OCI-LY1 (cell line): ENCODE data around the gene TMEM132C.

ENCODE experiments used
- H2AFZ ChIP-seq: fragments of 200-600 bp; sonication (generic), shearing (Covaris generic); 2 replicates; pipeline ENCODE4 v1.6.0; 2014; ENCODE audit warnings: antibody characterized with exemption, mild to moderate bottlenecking, low read length
- H3F3A ChIP-seq: fragments of 200-600 bp; sonication (generic), shearing (Covaris generic); 2 replicates; pipeline ENCODE4 v1.6.0; 2014; ENCODE audit warnings: mild to moderate bottlenecking, antibody characterized with exemption, low read length, moderate library complexity; ENCODE audit not compliant: insufficient read depth
- H3K27ac ChIP-seq: fragments of 200-600 bp; sonication (generic); 2 replicates; pipeline ENCODE4 v1.5.1; 2014; ENCODE audit warnings: low read length, mixed run types, mild to moderate bottlenecking, low read depth; ENCODE audit not compliant: poor library complexity, severe bottlenecking
- H3K27me3 ChIP-seq: fragments of 200-600 bp; sonication (generic); 2 replicates; pipeline ENCODE4 v1.6.0; 2014; ENCODE audit warnings: antibody characterized with exemption, mild to moderate bottlenecking, low read length, moderate library complexity; ENCODE audit not compliant: insufficient read depth
- H3K36me3 ChIP-seq: fragments of 200-600 bp; sonication (generic); 2 replicates; pipeline ENCODE4 v1.6.1; 2014; ENCODE audit warnings: mild to moderate bottlenecking, antibody characterized with exemption, low read length, moderate library complexity, mixed read lengths; ENCODE audit not compliant: insufficient read depth
- H3K4me1 ChIP-seq: fragments of 200-600 bp; sonication (generic); 2 replicates; pipeline ENCODE4 v1.5.1; 2014; ENCODE audit warnings: mild to moderate bottlenecking, low read length, moderate library complexity; ENCODE audit not compliant: insufficient read depth, severe bottlenecking
- H3K4me2 ChIP-seq: fragments of 200-600 bp; sonication (generic), shearing (Covaris generic); 2 replicates; pipeline ENCODE4 v1.6.1; 2014; ENCODE audit warnings: low read length
- H3K4me3 ChIP-seq: fragments of 200-600 bp; sonication (generic); 2 replicates; pipeline ENCODE4 v1.5.1; 2014; ENCODE audit warnings: low read length, low read depth, mild to moderate bottlenecking, mixed read lengths; ENCODE audit not compliant: poor library complexity, severe bottlenecking
- H3K79me2 ChIP-seq: fragments of 200-600 bp; shearing (Covaris generic); 2 replicates; pipeline ENCODE4 v1.6.1; 2016; ENCODE audit warnings: mixed run types, low read length, mixed read lengths; ENCODE audit not compliant: insufficient read depth
- H3K9ac ChIP-seq: fragments of 200-600 bp; sonication (generic), shearing (Covaris generic); 2 replicates; pipeline ENCODE4 v1.6.1; 2014; ENCODE audit warnings: mild to moderate bottlenecking, low read length, mixed read lengths
- H3K9me2 ChIP-seq: fragments of 200-600 bp; sonication (generic), shearing (Covaris generic); 2 replicates; pipeline ENCODE4 v1.6.1; 2014; ENCODE audit warnings: low read depth, mild to moderate bottlenecking, low read length, mixed read lengths
- H3K9me3 ChIP-seq: fragments of 200-600 bp; shearing (Covaris generic); 2 replicates; pipeline ENCODE4 v1.6.1; 2014; ENCODE audit warnings: low read length, mixed read lengths
- H4K20me1 ChIP-seq: fragments of 200-600 bp; sonication (generic), shearing (Covaris generic); 2 replicates; pipeline ENCODE4 v1.6.0; 2016; ENCODE audit warnings: mild to moderate bottlenecking, low read length; ENCODE audit not compliant: insufficient read depth
- CTCF ChIP-seq: fragments of 200-600 bp; sonication (generic), shearing (Covaris generic); IDR thresholded peaks from 2 replicates; pipeline ENCODE4 v1.5.1; 2017; ENCODE audit warnings: mild to moderate bottlenecking, antibody characterized with exemption, low read length, moderate library complexity, mixed read lengths
- EZH2 ChIP-seq: fragments of 200-600 bp; sonication (generic), shearing (Covaris generic); IDR thresholded peaks from 2 replicates; pipeline ENCODE4 v1.8.0; 2017; ENCODE audit warnings: borderline replicate concordance, mixed run types, mild to moderate bottlenecking, antibody characterized with exemption, low read length, moderate library complexity, mixed read lengths

TMEM132C gene

GRCh38 chr12:128680555-128680954, 413.6 kb downstream of the TMEM132C start:
- no peak overlapping the region for H3K4me3 ChIP-seq
- no peaks in the 10 kb centered on the region for H3K9me2 ChIP-seq
- H3K9ac ChIP-seq: no peak overlapping the region
- H3K36me3 ChIP-seq: no peaks in the 10 kb centered on the region
- H3F3A ChIP-seq: no peaks in the 10 kb centered on the region
- no peak overlapping the region for H3K27ac ChIP-seq
- no peaks in the 10 kb centered on the region for H3K9me3 ChIP-seq
- no peak overlapping the region for H3K4me2 ChIP-seq
- H3K79me2 ChIP-seq: no peaks in the 10 kb centered on the region
- H3K27me3 ChIP-seq: no peaks in the 10 kb centered on the region
- no peaks in the 10 kb centered on the region for H4K20me1 ChIP-seq
- TF ChIP-seq CTCF: no peak
- no peak for TF ChIP-seq EZH2
- no peak overlapping the region for H2AFZ ChIP-seq
- no peaks in the 10 kb centered on the region for H3K4me1 ChIP-seq

- no peak overlapping the region for H3K9ac ChIP-seq
- H2AFZ ChIP-seq: no peak overlapping the region
- no peaks in the 10 kb centered on the region for H3K4me1 ChIP-seq
- TF ChIP-seq CTCF (no peak), EZH2 (no peak)
- no peak overlapping the region for H3K27ac ChIP-seq
- no peaks in the 10 kb centered on the region for H3K9me2 ChIP-seq
- H3K9me3 ChIP-seq: no peaks in the 10 kb centered on the region
- no peaks in the 10 kb centered on the region for H4K20me1 ChIP-seq
- H3K79me2 ChIP-seq: no peaks in the 10 kb centered on the region
- no peak overlapping the region for H3K4me2 ChIP-seq
- H3K27me3 ChIP-seq: no peaks in the 10 kb centered on the region
- no peak overlapping the region for H3K4me3 ChIP-seq
- no peaks in the 10 kb centered on the region for H3K36me3 ChIP-seq
- no peaks in the 10 kb centered on the region for H3F3A ChIP-seq
Observed at GRCh38 chr12:128682548-128683275, 415.7 kb downstream of the TMEM132C start.

GRCh38 chr12:128684352-128684751, 417.4 kb downstream of the TMEM132C start:
- Histone ChIP-seq H2AFZ (no peak overlapping the region), H3K9me2 (no peaks in the 10 kb centered on the region), H3K4me3 (no peak overlapping the region), H3F3A (no peaks in the 10 kb centered on the region), H3K27ac (no peak overlapping the region), H3K9me3 (no peaks in the 10 kb centered on the region), H3K4me1 (no peaks in the 10 kb centered on the region), H3K4me2 (no peak overlapping the region), H3K27me3 (no peaks in the 10 kb centered on the region), H3K36me3 (no peaks in the 10 kb centered on the region), H3K9ac (no peak overlapping the region), H4K20me1 (no peaks in the 10 kb centered on the region), H3K79me2 (no peaks in the 10 kb centered on the region)
- no peak for TF ChIP-seq CTCF
- no peak for TF ChIP-seq EZH2
